Lung microvascular endothelial cell (primary cell): Measurements from ENCODE around the gene CANT1. TPM values are rescaled to one million over a fixed set of nuclear protein-coding genes. Genes with fewer than 3 reads are reported as not detected.
A peak's percentile ranks its signal among the peaks of the same experiment; 100 is the strongest.

Experiments used
- DNase-seq, 2 donors: peaks; one replicate each; pipeline versions ENCODE4 v3.0.0 to v3.0.0-alpha.2; 2010; ENCODE audit warnings: low read depth in 2 of 2
- total RNA-seq: library from RNA; depleted of rRNA; stranded (reverse); fragments of >200 nt; gene quantifications from 2 replicates; pipeline ENCODE4 v1.2.1, GENCODE V29; 2014

The CANT1 gene
- total RNA-seq, 1 donor from 2014 or later: 39.7 TPM

DNA sequence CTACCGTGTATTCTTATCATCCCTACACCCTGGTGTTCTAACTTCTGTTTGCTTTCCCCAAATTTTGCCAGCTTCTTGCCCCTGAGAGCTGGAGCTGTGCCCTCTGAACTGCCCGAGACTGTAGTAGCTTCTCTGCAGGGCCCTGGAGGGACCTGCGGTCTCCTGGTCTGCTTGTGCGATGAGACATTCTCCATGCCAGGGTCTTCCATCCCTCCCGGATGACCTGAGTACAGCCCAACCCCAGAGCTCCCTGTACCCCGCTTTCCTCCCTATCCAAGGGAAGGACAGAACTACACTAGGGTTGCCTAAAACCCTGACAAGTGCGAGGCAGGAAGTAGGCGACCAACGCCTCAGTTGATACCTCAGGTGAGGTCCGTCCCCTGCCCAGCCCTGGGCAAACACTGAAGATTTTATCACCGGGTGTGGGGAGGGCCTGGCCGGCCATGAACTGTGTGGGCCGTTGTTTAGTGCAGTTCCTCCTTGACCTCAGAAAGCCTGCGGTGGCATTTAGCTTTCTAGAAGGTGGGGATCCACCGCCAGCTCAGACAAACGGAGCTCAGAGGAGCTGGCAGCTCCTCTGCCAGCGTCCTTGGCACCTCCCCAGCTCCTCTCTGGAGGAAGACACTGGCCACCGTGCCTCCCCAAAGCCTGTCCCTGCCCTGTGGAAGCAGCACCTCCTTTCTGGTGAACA is 13.7 kb downstream of the CANT1 start:
- no peak for DNase-seq

DNA sequence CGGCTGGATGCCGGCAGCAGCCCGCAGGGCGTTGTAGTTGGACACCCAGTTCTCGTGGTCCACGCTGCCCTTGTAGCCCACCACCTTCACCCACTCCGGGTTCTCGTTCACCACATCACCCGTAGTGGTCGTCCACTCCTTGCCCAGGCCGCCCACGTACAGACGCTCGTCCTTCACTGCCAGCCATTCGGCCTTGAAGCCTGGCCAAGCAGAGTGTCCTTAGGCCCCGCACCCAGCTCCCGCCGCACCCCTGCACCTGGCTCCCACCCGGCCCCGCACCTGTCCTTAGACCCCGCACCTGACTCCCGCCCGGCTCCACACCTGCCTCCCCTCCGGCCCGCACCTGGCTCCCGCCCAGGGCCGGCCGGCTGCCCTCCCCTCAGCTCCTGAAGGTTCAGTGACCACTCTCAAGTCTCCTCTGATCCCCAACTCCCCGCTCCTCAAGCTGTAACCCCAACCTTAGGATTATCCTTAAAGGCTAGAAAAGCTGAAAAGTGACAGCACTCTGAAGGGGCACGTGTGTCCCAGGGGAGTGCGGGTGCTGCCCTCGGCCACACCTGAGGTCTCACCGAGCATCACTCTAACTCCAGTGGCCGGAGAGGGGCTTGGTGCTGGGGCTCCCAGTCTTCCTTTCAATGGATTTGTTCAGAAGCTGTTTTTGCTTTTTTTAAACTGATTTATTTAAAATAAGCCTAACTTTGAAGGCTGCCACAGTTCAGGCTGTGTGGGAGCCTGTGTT is 14.4 kb downstream of the CANT1 start:
- no peak for DNase-seq

DNA sequence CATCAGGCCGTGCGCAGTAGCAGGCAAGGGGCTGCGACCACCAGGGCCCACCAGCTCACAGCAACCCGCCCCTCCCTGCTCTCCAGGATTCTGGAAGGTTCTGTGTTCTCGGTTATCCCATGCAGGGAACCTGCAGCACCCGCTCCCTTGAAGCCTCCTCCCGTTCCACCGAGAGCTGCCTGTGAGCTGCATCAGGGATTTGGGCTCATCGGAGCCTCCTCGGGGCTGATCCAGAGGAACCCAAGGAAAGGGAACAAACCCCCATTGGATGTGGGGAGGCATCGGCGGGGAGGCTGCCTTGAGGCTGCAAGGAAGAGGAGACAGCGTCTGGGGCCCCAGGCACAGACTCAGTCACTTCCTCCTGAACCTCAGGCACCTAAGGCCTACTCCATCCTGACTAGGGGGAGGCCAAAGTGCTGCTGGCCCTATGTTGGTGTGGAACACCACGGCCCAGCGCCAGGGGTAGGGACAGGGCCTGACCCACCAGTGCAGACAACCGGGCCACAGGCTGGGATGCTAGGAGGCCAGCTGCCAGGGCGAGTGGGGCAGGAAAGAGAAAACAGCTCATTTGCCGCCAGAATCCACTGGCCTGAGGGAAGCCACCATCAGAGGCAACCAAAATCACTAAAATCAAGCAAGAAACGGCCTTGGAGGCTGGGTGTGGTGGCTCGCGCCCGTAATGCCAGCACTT is 15.4 kb downstream of the CANT1 start:
- no peak for DNase-seq

DNA sequence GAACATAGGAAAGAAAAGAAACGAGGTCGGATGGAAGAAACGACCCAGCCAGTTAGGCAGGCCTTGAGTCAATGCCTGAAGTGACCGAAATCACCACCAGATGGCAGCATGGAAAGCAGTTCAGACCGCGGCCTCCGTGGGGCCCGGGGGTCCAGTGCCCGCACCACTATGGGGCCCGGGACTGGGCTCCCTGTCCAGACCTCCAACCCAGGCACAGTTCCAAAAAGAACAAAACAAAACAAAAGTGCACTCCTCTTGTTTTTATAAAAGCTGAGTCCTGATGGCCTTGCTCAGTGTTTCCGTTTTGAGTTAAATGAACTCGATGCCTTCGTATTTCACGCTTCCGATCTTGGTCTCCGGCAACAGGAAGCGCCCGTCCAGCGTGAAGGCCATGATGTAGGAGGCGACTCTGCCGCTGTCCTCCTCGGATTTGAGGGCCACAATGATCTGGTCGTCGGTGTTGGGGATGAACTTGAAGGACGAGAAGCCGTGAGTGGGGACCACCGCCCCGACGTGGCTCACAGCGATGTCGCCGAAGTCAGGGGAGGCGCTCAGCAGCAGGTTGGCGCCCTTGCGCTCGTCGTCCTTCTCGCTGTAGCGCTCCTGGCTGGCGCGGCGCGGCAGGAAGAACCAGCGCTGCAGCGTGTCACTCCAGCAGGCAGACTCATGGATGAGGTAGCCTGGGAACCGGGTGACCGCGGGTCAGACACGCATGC is 16.2 kb downstream of the CANT1 start:
- DNase-seq: peak; percentile 55 to 89

DNA sequence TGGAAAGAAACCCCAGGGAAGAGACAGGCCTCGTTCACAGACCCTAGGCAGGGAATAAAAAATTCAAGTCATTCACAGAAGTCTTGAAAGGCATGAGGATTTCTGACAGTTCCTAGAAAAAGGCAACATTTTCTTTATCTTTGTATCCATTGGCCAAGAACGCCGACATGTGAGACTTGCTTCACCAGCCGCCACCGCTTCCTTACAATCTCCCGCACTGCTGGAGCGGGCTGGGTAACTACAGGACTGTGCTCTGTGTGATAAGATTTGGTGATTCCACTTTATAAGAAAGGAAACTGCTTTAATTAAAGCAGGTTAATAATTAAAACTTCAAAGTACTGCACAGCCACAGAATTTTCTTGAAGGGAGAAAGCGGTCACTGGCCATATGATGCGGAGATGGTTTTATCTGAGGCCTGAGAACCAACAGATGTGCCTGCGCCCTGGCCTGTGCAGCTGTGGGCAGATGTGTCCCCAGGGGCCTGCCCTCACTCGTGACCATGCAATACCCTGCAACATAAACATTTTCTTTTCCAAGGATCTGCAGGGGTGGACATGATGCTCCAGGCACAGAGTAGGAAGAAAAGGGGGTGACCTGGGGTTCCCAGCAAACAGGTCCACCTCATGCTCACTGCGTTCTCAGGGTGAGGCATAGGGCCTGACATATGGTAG is 16.9 kb downstream of the CANT1 start:
- DNase-seq: no peak

DNA sequence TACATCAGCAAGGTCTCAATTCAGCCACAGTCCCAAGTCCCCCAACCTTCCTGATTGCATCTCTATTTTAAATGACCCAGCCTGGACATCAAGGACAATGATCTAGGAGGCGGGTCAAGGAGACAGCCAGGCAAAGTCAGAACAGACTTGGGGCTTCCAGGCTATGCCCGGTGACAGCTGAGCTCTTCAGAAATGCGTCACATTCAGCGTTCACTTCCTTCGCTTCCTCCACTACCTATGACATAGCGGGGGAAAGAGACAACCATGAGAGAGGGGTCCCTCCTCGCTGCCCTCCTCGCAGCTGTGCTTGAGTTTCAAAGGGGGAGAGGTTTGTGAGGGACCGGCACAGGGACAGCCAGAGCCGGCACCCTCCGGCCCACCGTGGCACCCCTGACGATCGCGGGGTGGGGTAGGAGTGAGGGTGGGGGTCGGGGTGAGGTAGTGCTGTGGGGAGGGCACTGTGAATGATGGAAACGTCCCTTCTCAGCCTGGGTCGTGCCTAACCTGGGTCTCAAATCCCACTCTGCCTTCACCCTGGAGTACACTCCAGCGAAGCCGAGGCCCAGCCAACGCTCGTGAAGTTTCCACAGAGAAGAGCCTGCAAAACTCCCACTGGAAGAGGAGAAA is 17.5 kb downstream of the CANT1 start:
- DNase-seq: no peak

DNA sequence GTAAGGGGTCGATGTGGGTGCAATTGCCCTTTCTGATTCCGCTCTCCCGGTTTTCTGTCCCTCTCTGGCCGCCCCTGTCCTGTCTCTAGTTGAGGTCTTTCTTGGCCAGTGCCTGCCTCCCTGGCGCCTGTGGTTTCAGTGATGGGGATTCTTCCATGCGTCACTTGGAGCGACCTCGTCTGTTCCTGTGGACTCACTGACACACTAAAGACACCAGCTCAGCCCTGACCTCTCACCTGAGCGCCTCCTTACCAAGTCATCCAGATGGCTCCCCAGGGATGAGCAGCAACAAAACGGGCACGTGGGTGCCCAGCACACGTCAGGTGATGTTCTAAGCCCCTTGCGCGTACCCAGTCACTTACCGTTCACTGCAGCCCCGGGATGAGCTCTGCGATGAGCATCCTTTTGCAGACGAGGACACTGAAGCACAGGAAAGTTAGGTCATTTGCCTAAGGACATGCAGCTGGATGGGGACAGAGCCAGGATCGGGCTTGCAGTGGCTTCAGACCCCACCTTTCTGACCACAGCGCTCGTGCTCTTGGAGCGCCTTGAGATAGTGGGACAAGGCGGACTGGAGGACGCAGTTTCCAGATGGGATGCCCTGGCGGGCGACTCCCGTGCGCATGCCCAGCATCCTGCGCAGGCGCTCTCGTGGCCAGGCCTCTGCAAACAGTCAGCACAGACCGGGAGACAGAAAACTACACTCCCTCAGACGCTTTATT is 18.4 kb downstream of the CANT1 start:
- no peak for DNase-seq

DNA sequence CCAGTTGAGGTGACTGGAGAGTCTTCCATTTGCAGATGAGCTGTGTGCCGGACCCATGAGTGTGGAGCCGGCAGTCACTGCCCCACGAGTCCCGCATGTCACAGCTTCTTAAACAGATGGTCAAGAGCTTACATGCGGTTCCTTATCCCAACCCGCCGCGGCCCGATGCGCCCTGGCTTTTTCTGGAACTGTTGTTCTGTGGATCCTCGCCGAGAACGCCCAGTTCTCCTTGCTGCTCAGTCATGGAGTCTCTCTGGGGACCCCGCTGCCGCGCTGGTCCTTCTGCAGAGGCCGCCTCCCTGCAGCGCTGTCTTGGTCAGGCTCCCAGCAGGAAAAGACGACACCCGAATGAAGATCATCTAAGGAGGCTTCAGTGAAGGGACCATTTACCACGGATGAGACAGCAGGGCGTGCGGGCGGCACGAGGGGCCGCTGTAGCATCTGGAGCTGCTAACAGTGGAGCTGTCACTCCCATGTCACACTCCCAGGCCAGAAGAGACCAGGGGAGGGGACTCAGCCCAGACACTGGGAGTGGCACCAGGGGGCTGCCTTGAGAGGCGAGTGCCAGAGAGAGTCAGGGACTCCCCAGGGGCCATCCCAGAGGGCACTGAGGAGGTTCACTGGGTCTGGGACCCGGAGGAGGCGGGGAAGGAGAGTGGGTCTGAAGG is 19.1 kb downstream of the CANT1 start:
- no peak for DNase-seq

DNA sequence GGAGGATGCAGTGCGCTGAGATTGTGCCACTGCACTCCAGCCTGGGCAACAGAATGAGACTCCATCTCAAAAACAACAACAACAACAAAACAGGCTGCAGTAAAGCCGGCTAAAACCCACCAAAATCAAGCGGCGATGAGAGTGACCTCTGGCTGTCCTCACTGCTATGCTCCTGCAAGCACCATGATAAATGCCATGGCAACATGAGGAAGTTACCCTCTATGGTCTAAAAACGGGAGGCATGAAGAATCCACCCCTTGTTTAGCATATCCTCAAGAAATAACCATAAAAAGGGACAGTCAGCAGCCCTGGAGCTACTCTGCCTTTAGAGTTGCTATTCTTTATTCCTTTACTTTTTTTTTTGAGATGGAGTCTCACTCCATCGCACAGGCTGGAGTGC is 21.4 kb downstream of the CANT1 start:
- DNase-seq: no peak

DNA sequence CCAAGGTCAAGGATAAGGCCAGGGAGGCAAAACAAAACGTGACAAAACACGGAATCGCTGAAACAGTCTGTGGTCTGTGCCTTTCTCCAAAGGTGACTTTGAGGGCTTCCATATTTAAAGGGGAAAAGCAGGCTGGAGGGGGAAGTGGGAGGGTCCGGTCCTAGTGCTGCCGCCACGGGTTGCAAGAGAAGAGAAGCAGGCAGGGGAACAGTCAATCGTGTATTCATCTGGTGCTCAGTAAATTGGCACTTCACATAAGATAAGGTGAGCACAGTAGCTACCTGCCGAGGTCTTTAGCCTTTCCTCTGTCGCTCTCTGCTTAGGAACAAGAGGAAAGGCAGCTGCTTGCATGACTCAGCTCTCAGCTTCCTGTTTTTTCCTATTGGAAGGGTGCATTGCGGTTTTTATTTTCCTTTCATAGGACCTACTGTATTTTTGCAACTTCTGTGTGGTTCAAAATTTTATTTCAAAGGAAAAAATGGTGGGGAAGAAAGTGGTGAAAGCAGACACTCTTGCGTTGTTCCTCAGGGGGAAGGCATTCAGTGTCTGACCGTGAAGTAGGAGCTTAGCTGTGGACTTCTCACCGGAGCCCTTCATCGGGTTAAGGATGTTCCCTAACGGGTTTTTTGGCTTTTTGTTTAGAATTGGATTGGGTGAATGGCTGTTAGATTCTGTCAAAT is 22.8 kb downstream of the CANT1 start:
- DNase-seq: peak; percentile 82 to 83

DNA sequence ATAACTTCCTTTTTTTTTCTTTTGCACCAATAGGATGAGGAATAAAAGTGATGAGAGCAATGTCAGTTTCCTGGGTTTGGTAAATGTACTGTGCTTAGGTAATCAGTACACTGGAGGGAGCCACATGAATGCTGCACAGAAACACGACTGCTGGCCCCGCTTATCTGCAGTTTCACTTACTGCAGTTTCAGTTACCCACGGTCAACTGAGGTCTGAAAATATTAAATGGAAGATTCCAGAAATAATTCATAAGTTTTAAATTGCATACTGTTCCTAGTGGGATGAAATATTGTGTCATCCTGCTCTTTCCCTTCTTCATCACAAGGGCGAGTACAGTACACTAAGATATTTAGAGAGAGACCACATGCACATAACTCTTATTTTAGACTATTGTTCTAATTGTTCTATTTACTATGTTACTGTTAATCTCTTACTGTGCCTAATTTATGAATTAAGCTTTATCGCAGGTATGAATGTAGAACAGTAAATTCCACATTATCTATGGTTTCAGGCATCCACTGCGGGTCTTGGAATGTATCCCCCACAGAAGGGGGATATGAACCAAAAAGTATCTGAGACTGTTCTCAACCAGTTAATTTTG is 23.4 kb downstream of the CANT1 start:
- peak; percentile 59 to 88 for DNase-seq

GRCh38 chr17:78985395-78985794 is 24.2 kb downstream of the CANT1 start:
- no peak for DNase-seq

- no peak for DNase-seq
These were observed 28.3 kb downstream of the CANT1 start for GRCh38 chr17:78981010-78981888.

GRCh38 chr17:78980624-78980972 is 29.0 kb downstream of the CANT1 start:
- no peak for DNase-seq

- DNase-seq: peak in 1 of 2 donors; percentile 51
These were observed 29.6 kb downstream of the CANT1 start, which contains the start of gene LGALS3BP for GRCh38 chr17:78979780-78980623. Gene LGALS3BP (minus strand): TSS chr17:78979923. CDS start chr17:78977191, 2,732 bp downstream.
